Mesenteric fat pad (tissue), 1 donor: ENCODE measurements around the gene LDLRAD4. TPM values are rescaled to one million over a fixed set of nuclear protein-coding genes. Genes with fewer than 3 reads are reported as not detected.

Experiments used
- DNase-seq: peaks from one replicate; pipeline ENCODE4 v3.0.0-alpha.2; 2020; ENCODE audit warnings: low spot score
- total RNA-seq: library from RNA; stranded (reverse); fragmentation: NEBNext Ultra II Directional; extraction: Animal tissue kit (Norgen Biotek cat#: 25700); gene quantifications from one replicate; pipeline ENCODE4 v1.2.1, GENCODE V29; 2021
- donor health status: DM: yes; HTN: yes; CAD: no.

The LDLRAD4 gene
- total RNA-seq, 1 donor from 2014 or later = 39.6 TPM

GRCh38 chr18:13422541-13423147 lies 204.1 kb downstream of the LDLRAD4 start:
- no peak for DNase-seq

- DNase-seq = no peak
These were observed 204.8 kb downstream of the LDLRAD4 start for GRCh38 chr18:13423352-13423751.

GRCh38 chr18:13424363-13424762 lies 205.8 kb downstream of the LDLRAD4 start:
- no peak for DNase-seq

GRCh38 chr18:13425357-13426091 lies 207.0 kb downstream of the LDLRAD4 start:
- no peak for DNase-seq

GRCh38 chr18:13427354-13427753 lies 208.8 kb downstream of the LDLRAD4 start:
- DNase-seq = no peak

- DNase-seq = no peak
These were observed 209.8 kb downstream of the LDLRAD4 start for GRCh38 chr18:13428319-13428718.

GRCh38 chr18:13429016-13429415 lies 210.5 kb downstream of the LDLRAD4 start:
- no peak for DNase-seq

GRCh38 chr18:13429884-13430510 lies 211.4 kb downstream of the LDLRAD4 start:
- DNase-seq = no peak

GRCh38 chr18:13430663-13431062 lies 212.1 kb downstream of the LDLRAD4 start:
- DNase-seq = no peak

GRCh38 chr18:13431886-13432285 lies 213.3 kb downstream of the LDLRAD4 start:
- DNase-seq = no peak

GRCh38 chr18:13433125-13433524 lies 214.6 kb downstream of the LDLRAD4 start:
- DNase-seq = no peak

- no peak for DNase-seq
These were observed 215.1 kb downstream of the LDLRAD4 start for GRCh38 chr18:13433685-13434084.

GRCh38 chr18:13434854-13435253 lies 216.3 kb downstream of the LDLRAD4 start:
- DNase-seq = peak; percentile 30

GRCh38 chr18:13435586-13436333 lies 217.2 kb downstream of the LDLRAD4 start:
- no peak for DNase-seq

- peak; percentile 59 for DNase-seq
These were observed 218.0 kb downstream of the LDLRAD4 start for GRCh38 chr18:13436576-13436975.

- DNase-seq = peak; percentile 83
These were observed 218.5 kb downstream of the LDLRAD4 start for GRCh38 chr18:13437034-13437433.

- peak; percentile 45 for DNase-seq
These were observed 219.4 kb downstream of the LDLRAD4 start for GRCh38 chr18:13437796-13438506.

GRCh38 chr18:13438507-13439056 lies 220.0 kb downstream of the LDLRAD4 start:
- no peak for DNase-seq

GRCh38 chr18:13439461-13439860 lies 220.9 kb downstream of the LDLRAD4 start:
- peak; percentile 72 for DNase-seq
